ENCODE results near the gene TTBK1. TPM values are rescaled to one million over a fixed set of nuclear protein-coding genes. Genes with fewer than 3 reads are reported as not detected.

TTBK1 gene
- total RNA-seq, 4 donors from 2014 or later = 0.06 to 0.14 TPM; not detected in 2

DNA sequence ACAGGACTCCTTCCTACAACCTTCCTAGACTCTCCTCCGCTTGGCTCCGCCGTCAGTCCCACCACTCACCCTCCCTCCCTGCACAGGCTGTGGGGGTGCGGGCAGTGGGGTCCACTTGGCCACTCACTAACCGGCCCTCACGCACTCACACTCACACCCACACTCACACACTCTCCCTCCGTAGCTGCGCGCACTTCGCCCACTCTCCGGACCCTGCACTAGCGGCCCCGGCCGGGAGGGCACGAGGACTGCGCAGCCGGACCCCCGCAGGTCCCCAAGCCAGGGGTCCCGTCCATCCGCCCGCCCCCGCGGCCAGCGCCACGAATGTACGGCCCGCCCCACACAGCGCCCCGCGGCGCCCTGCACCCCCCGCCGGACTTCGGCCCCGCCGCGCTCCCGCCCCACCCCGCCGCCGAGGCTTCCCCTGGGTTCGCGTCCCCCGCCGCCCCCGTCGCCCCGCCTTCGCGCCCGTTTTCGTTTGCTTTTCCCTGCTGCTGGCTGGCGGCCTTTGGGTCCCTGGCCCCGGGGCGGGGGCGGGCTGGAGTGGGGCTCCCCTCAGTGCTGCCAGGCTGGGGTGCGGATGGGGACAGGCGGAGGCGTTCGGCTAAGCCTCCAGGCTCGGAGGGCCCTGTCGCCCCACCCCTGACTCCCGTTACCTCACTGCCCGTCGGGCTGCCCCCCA, 31.8 kb downstream of the TTBK1 start:
- H3K27ac ChIP-seq = no peak overlapping the region
- intact Hi-C loops (cut with DNase I; ENCODE audit: low total_unique reads) = no loop called here
- no peak for DNase-seq

DNA sequence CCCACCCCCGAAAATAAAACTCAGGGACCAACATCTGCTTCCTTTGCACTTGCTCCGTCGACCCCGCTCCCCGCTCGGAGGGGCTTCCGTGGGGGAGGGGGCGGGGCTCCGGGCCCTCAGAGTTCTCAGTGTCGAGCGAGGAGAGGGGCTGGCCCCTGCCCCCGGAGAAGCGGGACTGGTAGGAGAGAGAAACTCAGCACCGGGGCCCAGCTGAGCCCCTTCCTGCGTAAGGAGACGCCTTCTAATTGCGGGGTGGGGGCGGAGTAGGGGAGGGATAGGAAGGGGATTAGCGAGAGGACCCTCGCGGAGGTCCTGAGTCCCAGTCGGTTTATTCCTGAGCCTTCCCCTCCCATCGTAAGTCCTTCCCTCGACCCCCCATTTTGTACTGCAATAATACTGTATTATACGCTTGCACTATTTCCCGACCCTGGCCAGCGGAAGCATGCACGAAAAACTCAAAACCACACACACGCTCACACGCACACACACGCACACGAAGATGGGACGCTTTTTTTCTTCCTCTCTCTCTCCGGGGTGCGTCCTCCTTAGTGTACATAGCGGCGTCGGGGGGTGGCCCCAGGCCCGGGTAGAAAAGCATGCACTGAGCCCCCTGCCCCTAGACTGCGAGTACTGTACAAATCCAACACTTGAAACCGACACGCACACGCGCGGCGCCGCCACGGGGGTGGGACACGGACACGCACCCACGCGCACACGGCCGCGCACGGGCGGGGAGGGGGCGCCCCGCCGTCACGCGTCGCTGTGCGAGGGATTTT, 32.7 kb downstream of the TTBK1 start:
- Histone ChIP-seq H3K27me3 (no peaks in the 10 kb centered on the region), H3K4me3 (peak overlapping the region; percentile 6 to 45), H3K27ac (no peak overlapping the region), H3K9me3 (no peaks in the 10 kb centered on the region), H3K36me3 (no peaks in the 10 kb centered on the region), H3K4me1 (peaks cover 0 to 10% of the 10 kb centered on the region in 2 donors)
- DNase-seq = no peak
- TF ChIP-seq, protein P1, sequence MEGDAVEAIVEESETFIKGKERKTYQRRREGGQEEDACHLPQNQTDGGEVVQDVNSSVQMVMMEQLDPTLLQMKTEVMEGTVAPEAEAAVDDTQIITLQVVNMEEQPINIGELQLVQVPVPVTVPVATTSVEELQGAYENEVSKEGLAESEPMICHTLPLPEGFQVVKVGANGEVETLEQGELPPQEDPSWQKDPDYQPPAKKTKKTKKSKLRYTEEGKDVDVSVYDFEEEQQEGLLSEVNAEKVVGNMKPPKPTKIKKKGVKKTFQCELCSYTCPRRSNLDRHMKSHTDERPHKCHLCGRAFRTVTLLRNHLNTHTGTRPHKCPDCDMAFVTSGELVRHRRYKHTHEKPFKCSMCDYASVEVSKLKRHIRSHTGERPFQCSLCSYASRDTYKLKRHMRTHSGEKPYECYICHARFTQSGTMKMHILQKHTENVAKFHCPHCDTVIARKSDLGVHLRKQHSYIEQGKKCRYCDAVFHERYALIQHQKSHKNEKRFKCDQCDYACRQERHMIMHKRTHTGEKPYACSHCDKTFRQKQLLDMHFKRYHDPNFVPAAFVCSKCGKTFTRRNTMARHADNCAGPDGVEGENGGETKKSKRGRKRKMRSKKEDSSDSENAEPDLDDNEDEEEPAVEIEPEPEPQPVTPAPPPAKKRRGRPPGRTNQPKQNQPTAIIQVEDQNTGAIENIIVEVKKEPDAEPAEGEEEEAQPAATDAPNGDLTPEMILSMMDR (IDR thresholded peaks at IDR 0.05) = no peak
- TF ChIP-seq POLR2A (IDR thresholded peaks at IDR 0.05) = no peak
- intact Hi-C loops (cut with DNase I; ENCODE audit: low total_unique reads) = no loop called here

More for the DNA sequence above, 31.8 kb downstream of the TTBK1 start:
- no peak for TF ChIP-seq POLR2A (IDR thresholded peaks at IDR 0.05)
- TF ChIP-seq, protein P1 (IDR thresholded peaks at IDR 0.05) = no peak
- H3K4me1 ChIP-seq = peaks cover 0 to 10% of the 10 kb centered on the region in 2 donors
- no peaks in the 10 kb centered on the region for H3K9me3 ChIP-seq
- peak overlapping the region; percentile 6 to 45 for H3K4me3 ChIP-seq
- no peaks in the 10 kb centered on the region for H3K36me3 ChIP-seq
- H3K27me3 ChIP-seq = no peaks in the 10 kb centered on the region

DNA sequence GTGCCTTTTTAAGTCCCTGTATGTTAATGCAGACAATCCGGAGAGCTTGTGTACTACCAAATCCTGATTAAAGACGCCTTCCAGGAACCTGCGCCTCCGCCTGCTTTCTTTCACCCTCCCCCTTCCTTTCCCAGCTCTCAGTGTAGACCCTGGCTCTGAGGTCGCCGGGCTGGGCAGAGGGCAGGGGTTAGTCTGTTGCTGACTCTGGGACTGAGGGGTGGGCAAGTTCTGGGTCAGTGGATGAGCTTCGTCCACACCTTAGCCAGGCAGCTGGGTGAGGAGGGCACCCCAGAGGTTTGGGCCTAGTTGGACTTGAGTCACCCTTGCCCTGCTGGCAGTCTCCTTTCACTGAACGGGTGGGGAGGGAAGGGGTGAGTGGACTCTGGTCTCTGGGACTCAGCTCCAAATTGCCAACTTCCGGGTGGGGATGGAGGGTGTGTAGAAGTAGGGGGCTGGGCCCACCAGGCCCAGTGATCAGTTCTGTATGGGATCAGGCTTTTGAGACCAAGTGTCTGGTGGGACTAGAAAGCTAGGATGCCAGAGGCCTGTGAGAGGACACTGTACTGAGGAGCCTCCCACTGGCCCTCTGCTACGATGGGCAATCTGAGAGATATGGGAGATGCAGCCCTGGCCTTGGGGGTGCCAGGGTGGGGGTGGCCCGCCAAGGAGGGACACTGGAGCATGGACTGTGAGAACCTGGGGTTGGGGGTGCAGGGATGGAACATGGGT, 33.5 kb downstream of the TTBK1 start:
- H3K27ac ChIP-seq = no peak overlapping the region

DNA sequence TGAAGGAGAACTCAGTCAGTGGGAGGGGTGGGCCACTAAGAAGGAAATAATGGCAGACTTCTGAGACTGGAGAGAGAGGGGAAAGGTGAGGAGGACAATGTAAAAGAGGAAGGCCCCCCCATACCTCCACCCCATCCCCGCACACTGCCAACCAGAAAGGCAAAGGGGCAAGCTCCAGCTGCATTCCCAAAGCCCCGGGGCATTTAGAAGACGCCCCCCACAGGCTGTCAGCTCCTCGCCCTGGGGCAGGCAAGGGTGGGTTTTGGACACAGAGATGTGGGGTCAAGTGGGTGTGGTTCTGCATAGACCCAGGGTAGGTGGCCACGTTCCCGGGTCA, 34.0 kb downstream of the TTBK1 start:
- no peaks in the 10 kb centered on the region for H3K27me3 ChIP-seq
- DNase-seq = no peak

More for the DNA sequence above, 33.5 kb downstream of the TTBK1 start:
- Histone ChIP-seq H3K4me1 (peaks cover 0 to 10% of the 10 kb centered on the region in 2 donors), H3K4me3 (no peak overlapping the region), H3K36me3 (no peaks in the 10 kb centered on the region), H3K9me3 (no peaks in the 10 kb centered on the region), H3K27me3 (no peaks in the 10 kb centered on the region)
- TF ChIP-seq, protein P1 (IDR thresholded peaks at IDR 0.05) = no peak
- no peak for TF ChIP-seq POLR2A (IDR thresholded peaks at IDR 0.05)
- no peak for DNase-seq
- intact Hi-C loops (cut with DNase I; ENCODE audit: low total_unique reads) = no loop called here

More for the DNA sequence above, 34.0 kb downstream of the TTBK1 start:
- intact Hi-C loops (cut with DNase I; ENCODE audit: low total_unique reads) = no loop called here
- Histone ChIP-seq H3K9me3 (no peaks in the 10 kb centered on the region), H3K4me3 (no peak overlapping the region), H3K36me3 (no peaks in the 10 kb centered on the region), H3K27ac (no peak overlapping the region), H3K4me1 (peaks cover 0 to 10% of the 10 kb centered on the region in 2 donors)
- TF ChIP-seq, protein P1 (IDR thresholded peaks at IDR 0.05) = no peak
- TF ChIP-seq POLR2A (IDR thresholded peaks at IDR 0.05) = no peak
